ENCODE results near the gene MOG.
"Not testable (repeated sequence)": the region's sequence is repeated elsewhere in the genome, so short reads cannot be mapped to it uniquely, and the experiment has no call there.

DNA sequence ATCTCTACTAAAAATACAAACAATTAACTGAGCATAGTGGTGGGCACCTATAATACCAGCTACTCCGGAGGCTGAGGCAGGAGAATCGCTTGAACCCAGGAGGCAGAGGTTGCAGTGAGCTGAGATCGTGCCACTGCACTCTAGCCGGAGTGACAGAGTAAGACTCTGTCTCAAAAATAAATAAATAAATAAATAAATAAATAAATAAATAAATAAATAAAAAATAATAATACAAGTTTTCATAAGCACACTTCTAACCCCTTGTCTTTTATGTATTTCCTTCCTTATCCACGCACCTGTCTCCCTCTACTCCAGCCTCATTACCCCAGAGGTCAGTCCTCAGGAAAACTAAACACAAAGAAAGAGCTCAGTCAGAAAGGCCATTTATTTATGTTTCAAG, 15.2 kb downstream of the MOG start:
- TF ChIP-seq, protein P1, sequence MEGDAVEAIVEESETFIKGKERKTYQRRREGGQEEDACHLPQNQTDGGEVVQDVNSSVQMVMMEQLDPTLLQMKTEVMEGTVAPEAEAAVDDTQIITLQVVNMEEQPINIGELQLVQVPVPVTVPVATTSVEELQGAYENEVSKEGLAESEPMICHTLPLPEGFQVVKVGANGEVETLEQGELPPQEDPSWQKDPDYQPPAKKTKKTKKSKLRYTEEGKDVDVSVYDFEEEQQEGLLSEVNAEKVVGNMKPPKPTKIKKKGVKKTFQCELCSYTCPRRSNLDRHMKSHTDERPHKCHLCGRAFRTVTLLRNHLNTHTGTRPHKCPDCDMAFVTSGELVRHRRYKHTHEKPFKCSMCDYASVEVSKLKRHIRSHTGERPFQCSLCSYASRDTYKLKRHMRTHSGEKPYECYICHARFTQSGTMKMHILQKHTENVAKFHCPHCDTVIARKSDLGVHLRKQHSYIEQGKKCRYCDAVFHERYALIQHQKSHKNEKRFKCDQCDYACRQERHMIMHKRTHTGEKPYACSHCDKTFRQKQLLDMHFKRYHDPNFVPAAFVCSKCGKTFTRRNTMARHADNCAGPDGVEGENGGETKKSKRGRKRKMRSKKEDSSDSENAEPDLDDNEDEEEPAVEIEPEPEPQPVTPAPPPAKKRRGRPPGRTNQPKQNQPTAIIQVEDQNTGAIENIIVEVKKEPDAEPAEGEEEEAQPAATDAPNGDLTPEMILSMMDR (IDR thresholded peaks at IDR 0.05) = not testable (repeated sequence)
- not testable (repeated sequence) for TF ChIP-seq POLR2A (IDR thresholded peaks at IDR 0.05; ENCODE audit: low read length); JUN (IDR thresholded peaks at IDR 0.05); JUNB (IDR thresholded peaks at IDR 0.05); FOSL2 (IDR thresholded peaks at IDR 0.05); FOSL2 (CRISPR knock-in tag; IDR thresholded peaks at IDR 0.05); MAX (IDR thresholded peaks at IDR 0.05); MYC (IDR thresholded peaks at IDR 0.05; ENCODE audit: borderline replicate concordance, low read length); USF2 (IDR thresholded peaks at IDR 0.05); EP300 (IDR thresholded peaks at IDR 0.05); SREBF2 (IDR thresholded peaks at IDR 0.05); CHD2 (IDR thresholded peaks at IDR 0.05; ENCODE audit: low read length, partially characterized antibody)
- TF ChIP-seq, protein P2, sequence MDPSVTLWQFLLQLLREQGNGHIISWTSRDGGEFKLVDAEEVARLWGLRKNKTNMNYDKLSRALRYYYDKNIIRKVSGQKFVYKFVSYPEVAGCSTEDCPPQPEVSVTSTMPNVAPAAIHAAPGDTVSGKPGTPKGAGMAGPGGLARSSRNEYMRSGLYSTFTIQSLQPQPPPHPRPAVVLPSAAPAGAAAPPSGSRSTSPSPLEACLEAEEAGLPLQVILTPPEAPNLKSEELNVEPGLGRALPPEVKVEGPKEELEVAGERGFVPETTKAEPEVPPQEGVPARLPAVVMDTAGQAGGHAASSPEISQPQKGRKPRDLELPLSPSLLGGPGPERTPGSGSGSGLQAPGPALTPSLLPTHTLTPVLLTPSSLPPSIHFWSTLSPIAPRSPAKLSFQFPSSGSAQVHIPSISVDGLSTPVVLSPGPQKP (IDR thresholded peaks at IDR 0.05; ENCODE audit: low read depth, low read length) = not testable (repeated sequence)
